ENCODE data around the gene PLOD3.
A peak's percentile ranks its signal among the peaks of the same experiment; 100 is the strongest.
"Not testable (repeated sequence)": the region's sequence is repeated elsewhere in the genome, so short reads cannot be mapped to it uniquely, and the experiment has no call there.

The PLOD3 gene

DNA sequence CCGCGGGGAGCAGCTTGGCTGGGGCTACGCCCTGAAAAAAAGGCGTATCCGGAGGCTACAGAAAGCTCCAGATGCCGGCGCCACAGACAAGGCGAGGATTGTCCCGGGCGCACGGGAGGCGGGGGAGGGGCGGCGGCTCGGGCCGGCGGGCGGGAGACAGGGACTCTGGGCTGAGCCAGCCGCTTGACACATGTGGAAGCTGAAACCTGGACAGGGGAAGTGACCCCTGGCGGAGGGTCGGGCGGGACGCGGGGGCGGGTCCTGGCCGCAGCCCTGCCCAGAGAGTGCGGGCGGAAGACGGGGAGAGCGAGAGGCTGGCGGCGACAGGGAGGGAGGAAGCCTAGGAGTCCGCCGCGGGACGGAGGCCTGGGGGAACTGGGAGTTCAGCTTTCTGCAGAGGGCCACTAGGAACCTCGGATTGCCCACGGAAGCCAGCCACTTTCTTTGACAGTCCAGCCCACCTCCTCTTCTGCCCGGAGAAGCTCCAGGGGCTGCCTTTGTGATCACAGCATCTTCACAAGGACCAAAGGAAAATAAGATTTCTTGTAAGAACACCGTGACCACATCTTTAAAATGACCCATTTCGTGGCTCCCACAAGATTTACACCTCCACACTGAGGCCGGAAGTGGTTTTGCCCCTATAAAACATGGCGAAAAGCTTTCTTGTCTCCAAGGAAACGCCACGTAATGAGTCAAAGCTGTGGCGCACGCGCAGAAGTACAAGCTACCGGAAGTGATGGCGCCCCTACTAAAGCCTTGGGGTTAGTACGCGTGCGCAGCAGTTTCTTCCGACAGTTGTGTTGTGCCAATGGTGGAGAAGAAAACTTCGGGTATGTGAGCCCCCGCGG is at the start of gene PLOD3, which contains the start of gene ZNHIT1:
Gene PLOD3 (minus strand): TSS at position 194 of the 848 bp plus-strand sequence. CDS start 307 bp downstream, outside the sequence.
Gene ZNHIT1 (plus strand): TSS at position 778 of the 848 bp plus-strand sequence. CDS start 31 bp downstream, at position 809.
- peak; percentile 95 for DNase-seq

GRCh38 chr7:101265622-101266516 is 48.5 kb upstream of the PLOD3 start:
- no peak for DNase-seq

DNA sequence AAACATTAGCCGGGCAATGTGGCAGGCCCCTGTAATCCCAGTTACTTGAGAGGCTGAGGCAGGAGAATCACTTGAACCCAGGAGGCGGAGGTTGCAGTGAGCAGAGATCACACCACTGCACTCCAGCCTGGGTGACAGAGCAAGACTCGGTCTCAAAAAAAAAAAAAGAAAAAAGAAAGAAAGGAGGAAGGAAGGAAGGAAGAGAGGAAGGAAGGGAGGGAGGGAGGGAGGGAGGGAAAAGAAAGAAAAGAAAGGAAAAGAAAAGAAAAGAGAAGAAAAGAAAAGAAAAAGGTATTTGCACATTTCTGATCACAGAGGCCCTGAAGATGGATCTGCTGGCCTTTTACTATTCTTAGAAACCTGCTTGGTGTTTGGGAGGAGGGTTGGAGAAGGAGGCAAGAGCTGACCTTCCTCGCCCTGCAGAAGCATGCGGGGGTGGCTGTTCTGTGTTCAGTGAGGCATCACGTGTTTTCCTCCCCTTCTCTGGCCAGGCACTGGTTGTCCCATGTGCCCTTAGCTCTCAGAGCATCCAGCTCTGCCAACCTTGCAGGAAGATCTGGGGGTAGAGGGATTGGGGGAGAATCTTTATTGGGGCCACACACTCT is 46.8 kb upstream of the PLOD3 start:
- DNase-seq, result not testable (repeated sequence)

DNA sequence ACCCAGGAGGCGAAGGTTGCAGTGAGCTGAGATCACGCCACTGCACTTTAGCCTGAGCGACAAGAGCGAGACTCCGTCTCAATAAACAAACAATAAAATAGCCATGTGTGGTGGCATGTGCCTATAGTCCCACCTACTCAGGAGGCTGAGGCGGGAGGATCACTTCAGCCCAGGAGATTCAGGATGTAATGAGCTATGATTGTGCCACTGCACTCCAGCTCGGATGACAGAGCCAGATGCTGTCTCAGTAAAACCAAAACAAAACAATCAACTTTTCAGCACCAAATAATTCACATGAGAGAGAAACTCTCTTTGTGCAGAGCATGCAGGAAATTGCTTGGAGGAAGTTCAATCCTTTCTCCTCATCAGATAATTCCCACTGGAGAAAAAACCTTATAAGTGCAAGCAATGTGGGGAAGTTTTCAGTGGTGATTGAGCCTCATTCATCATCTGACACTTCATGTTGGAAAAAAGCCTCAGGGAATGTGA is 40.9 kb upstream of the PLOD3 start:
- DNase-seq, result no peak

- DNase-seq, result no peak
Observed at GRCh38 chr7:101255796-101256195, 38.4 kb upstream of the PLOD3 start.

GRCh38 chr7:101253199-101253598 is 35.8 kb upstream of the PLOD3 start:
- not testable (repeated sequence) for DNase-seq

DNA sequence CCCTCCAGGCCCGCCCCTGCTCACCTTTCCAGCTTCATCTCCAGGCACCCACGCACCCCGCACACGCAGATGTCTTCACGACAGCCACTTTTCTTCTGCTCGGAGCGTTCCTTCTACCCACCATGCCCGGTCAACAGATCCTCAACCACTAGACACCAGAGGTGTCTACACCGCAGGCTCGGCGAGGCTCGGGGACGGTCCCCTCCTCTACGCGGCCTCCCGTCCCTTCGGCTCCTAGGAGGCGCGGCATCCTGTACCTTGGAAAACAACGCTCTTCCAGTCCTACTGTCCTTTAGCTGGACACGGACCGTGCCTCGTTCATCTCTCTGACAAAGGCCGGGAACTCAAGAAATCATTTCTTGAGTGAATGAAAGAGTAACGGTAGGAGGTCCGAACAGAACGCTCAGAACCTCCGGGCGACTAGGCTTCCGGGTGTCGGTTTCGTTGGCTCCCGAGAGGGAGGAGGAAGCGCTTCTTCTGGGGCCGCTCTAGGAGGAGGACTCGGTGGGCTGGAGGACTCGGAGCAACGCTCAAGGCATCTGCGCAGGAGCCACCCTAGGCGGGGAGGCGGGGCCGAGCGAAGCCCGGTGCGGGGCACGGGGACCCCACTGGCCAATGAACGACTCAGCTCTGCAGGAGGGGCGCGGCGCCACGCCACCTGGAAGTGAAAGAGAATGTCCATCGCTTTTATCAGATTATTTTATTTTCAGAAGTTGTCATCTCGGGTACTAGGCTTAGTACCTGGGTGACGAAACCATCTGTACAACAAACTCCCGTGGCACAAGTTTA is 34.7 kb upstream of the PLOD3 start:
- DNase-seq, result peak; percentile 99

DNA sequence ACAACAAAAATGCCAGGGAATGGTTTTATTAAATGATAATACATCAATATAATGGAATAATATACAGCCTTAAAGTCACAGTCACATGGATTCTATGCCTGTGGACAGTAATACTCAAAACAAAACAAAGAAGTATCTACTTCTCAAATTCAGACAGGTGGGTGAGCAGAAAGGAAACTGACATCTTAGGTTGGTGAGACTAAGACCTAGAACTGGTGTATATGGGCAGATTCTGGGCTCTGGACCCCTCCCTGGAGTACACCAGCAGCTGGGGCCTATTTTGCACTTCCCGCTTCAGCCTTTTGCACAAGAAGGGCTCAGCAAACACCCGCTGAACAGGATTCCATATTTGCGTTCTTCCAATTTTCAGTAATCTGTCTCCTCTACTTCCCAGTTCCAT is 32.9 kb upstream of the PLOD3 start:
- DNase-seq, result no peak

GRCh38 chr7:101248276-101248675 is 30.9 kb upstream of the PLOD3 start:
- DNase-seq, result no peak

DNA sequence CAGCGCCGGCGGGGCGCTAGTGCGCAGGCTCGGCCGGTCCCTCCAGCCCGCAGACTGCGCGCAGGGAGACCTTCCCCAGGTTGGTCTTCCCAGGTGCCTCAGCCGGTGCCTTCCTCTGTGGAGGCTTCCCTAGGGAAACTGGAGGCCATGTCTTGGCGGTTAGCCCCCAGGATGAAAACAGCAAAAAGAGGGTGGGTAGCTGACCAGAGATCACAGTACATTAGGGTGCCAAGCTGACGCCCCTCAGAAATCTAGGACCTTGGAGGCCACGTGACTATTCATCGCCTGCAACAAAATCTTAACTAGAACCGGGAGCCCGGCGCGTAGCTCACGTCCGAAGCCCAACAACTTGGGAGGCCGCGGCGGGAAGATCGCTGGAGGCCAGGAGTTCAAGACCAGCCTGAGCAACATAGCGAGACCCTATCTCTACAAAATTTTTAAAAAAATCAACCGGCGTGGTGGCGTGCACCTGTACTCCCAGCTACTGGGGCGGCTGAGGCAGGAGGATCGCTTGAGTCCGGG is 27.8 kb upstream of the PLOD3 start:
- no peak for DNase-seq

GRCh38 chr7:101244375-101245146 is 27.2 kb upstream of the PLOD3 start, which contains the start of gene FIS1:
FIS1 (minus strand) TSS chr7:101245081; CDS start chr7:101245004, 77 bp downstream.
- DNase-seq, result peak; percentile 95

GRCh38 chr7:101243646-101244374 is 26.4 kb upstream of the PLOD3 start:
- DNase-seq, result no peak

- DNase-seq, result no peak
Observed at GRCh38 chr7:101241443-101242349, 24.3 kb upstream of the PLOD3 start.

DNA sequence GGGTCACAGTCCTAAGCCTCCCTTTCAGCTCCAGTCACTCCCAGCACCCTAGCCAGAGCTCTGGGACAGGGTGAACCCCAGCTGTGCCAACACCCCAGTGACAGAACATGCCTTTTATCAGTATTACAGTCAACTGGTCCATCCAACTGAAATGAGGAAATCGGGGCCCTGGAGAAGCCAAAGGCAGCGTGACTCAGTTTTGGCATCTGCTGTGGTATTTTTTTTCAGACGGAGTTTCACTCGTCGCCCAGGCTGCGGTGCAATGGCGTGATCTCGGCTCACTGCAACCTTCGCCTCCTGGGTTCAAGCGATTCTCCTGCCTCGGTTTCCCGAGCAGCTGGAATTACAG is 23.6 kb upstream of the PLOD3 start:
- DNase-seq, result no peak

GRCh38 chr7:101240226-101241014 is 23.0 kb upstream of the PLOD3 start:
- no peak for DNase-seq

DNA sequence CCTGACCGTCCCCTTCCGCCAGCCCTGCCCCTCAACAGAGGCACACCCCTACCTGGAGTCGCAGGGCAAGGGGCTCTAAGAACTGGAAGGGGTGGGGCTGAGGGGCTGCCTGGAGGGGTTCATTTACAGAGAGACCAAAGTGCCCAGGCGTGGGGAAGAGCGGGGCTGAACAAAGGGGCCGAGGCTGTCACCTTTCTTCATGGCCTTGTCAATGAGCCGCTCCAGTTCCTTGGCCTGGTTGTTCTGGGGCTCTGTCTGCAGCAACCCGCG is 22.5 kb upstream of the PLOD3 start:
- no peak for DNase-seq

GRCh38 chr7:101239191-101239950 is 22.0 kb upstream of the PLOD3 start:
- DNase-seq, result no peak

All from stimulated activated CD8-positive, alpha-beta memory T cell treated with anti-CD3 and anti-CD28 coated beads, Interleukin-4, amount 100 ng/mL, for 48 hours (primary cell).